GM23338 (cell line): ENCODE results near the gene MYO1G.

Experiments
- CREB1 ChIP-seq: fragments of 250-450 bp; sonication (Bioruptor Pico); IDR thresholded peaks from 2 replicates; pipeline ENCODE4 v1.5.0; 2020; ENCODE audit warnings: low read depth, mild to moderate bottlenecking, moderate library complexity
- ETS1 ChIP-seq: IDR thresholded peaks from 2 replicates; pipeline ENCODE4 v1.6.1; 2016; ENCODE audit warnings: antibody characterized with exemption
- EZH2 ChIP-seq: fragments of 200-600 bp; sonication (generic); IDR thresholded peaks from one replicate; pipeline ENCODE4 v1.8.0; 2017; ENCODE audit warnings: antibody characterized with exemption, mild to moderate bottlenecking, low read depth; ENCODE audit not compliant: unreplicated experiment
- EZH2phosphoT487 ChIP-seq: fragments of 200-600 bp; sonication (generic); IDR thresholded peaks from one replicate; pipeline ENCODE4 v1.8.1; 2018; ENCODE audit warnings: antibody characterized with exemption; ENCODE audit not compliant: unreplicated experiment
- JUNB ChIP-seq: IDR thresholded peaks from one replicate; pipeline ENCODE4 v1.6.1; 2016; ENCODE audit warnings: antibody characterized with exemption; ENCODE audit not compliant: unreplicated experiment
- NANOG ChIP-seq: IDR thresholded peaks from 2 replicates; pipeline ENCODE4 v1.6.1; 2016; ENCODE audit warnings: antibody characterized with exemption, borderline replicate concordance
- POLR2AphosphoS5 ChIP-seq: IDR thresholded peaks from 2 replicates; pipeline ENCODE4 v1.6.1; 2016; ENCODE audit warnings: antibody characterized with exemption, low read depth
- STAT1 ChIP-seq: IDR thresholded peaks from one replicate; pipeline ENCODE4 v1.6.1; 2016; ENCODE audit warnings: antibody characterized with exemption; ENCODE audit not compliant: unreplicated experiment
- ZNF114 ChIP-seq: fragments of 250-450 bp; sonication (Bioruptor Pico); IDR thresholded peaks from 2 replicates; pipeline ENCODE4 v1.5.0; 2020; ENCODE audit warnings: mild to moderate bottlenecking, moderate library complexity
- ZNF331 ChIP-seq: fragments of 250-450 bp; sonication (Bioruptor Pico); IDR thresholded peaks from 2 replicates; pipeline ENCODE4 v1.5.0; 2020; ENCODE audit warnings: low read depth, mild to moderate bottlenecking, moderate library complexity
- TF ChIP-seq, protein P1 (sequence below), 2 experiments: fragments of 200-600 bp in 1 of 2; sonication (generic) in 1 of 2; conservative IDR thresholded peaks; 2 replicates each; pipeline versions ENCODE4 v1.5.1 to v1.6.1; 2016 to 2017; ENCODE audit warnings: antibody characterized with exemption in 2 of 2, low read depth in 2 of 2, mild to moderate bottlenecking in 2 of 2, moderate library complexity in 1 of 2
- TF ChIP-seq, protein P2 (sequence below): IDR thresholded peaks from one replicate; pipeline ENCODE4 v1.6.1; 2018; ENCODE audit warnings: antibody characterized with exemption; ENCODE audit not compliant: unreplicated experiment
- TF ChIP-seq, protein P3 (sequence below): fragments of 250-450 bp; sonication (Bioruptor Pico); IDR thresholded peaks from 2 replicates; pipeline ENCODE4 v1.5.0; 2020; ENCODE audit warnings: mild to moderate bottlenecking, moderate library complexity

DNA sequence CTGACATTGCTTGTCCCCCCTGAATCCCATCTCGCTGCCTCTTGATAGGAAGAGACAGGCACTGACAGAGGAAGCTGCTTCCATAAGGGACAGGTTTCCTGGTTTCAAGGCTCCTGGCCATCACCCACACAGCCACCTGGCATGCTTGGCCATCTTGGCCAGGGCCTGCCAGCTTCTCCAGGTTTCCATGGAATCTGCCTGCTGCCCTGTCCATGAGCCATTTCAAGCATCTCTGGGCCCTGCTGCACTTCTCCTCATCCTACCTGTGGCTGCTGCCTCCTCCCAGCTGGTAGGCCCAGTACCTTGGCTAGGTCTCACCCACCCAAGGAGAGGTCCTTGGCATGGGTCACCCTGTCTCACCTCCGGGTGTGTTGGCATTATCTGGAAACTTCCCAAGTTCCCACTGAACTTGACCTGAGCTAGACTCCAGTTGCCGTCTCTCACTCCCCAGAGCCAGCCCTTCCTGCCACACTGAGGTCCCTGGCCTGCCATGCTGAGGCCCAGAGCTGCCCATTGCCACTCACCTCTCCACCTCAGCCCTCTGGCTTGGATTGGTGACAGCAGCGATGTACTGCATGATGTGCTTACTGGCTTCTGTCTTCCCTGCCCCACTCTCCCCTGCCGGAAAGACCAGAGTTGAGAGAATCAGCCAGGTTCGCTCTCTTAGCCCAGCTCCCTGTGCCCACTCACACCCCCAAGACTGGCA lies 2.6 kb downstream of the MYO1G start:
- TF ChIP-seq POLR2AphosphoS5 (no peak), EZH2 (no peak), ZNF114 (CRISPR knock-in tag) (no peak), EZH2phosphoT487 (no peak), CREB1 (CRISPR knock-in tag) (no peak), ZNF331 (CRISPR knock-in tag) (no peak), STAT1 (no peak), JUNB (no peak), NANOG (no peak), ETS1 (no peak)
- TF ChIP-seq, protein P1, sequence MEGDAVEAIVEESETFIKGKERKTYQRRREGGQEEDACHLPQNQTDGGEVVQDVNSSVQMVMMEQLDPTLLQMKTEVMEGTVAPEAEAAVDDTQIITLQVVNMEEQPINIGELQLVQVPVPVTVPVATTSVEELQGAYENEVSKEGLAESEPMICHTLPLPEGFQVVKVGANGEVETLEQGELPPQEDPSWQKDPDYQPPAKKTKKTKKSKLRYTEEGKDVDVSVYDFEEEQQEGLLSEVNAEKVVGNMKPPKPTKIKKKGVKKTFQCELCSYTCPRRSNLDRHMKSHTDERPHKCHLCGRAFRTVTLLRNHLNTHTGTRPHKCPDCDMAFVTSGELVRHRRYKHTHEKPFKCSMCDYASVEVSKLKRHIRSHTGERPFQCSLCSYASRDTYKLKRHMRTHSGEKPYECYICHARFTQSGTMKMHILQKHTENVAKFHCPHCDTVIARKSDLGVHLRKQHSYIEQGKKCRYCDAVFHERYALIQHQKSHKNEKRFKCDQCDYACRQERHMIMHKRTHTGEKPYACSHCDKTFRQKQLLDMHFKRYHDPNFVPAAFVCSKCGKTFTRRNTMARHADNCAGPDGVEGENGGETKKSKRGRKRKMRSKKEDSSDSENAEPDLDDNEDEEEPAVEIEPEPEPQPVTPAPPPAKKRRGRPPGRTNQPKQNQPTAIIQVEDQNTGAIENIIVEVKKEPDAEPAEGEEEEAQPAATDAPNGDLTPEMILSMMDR (conservative IDR thresholded peaks at IDR 0.05; ENCODE audit: low read depth in 2 of 2), result no peak
- TF ChIP-seq, protein P2, sequence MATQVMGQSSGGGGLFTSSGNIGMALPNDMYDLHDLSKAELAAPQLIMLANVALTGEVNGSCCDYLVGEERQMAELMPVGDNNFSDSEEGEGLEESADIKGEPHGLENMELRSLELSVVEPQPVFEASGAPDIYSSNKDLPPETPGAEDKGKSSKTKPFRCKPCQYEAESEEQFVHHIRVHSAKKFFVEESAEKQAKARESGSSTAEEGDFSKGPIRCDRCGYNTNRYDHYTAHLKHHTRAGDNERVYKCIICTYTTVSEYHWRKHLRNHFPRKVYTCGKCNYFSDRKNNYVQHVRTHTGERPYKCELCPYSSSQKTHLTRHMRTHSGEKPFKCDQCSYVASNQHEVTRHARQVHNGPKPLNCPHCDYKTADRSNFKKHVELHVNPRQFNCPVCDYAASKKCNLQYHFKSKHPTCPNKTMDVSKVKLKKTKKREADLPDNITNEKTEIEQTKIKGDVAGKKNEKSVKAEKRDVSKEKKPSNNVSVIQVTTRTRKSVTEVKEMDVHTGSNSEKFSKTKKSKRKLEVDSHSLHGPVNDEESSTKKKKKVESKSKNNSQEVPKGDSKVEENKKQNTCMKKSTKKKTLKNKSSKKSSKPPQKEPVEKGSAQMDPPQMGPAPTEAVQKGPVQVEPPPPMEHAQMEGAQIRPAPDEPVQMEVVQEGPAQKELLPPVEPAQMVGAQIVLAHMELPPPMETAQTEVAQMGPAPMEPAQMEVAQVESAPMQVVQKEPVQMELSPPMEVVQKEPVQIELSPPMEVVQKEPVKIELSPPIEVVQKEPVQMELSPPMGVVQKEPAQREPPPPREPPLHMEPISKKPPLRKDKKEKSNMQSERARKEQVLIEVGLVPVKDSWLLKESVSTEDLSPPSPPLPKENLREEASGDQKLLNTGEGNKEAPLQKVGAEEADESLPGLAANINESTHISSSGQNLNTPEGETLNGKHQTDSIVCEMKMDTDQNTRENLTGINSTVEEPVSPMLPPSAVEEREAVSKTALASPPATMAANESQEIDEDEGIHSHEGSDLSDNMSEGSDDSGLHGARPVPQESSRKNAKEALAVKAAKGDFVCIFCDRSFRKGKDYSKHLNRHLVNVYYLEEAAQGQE, result no peak
- TF ChIP-seq, protein P3, sequence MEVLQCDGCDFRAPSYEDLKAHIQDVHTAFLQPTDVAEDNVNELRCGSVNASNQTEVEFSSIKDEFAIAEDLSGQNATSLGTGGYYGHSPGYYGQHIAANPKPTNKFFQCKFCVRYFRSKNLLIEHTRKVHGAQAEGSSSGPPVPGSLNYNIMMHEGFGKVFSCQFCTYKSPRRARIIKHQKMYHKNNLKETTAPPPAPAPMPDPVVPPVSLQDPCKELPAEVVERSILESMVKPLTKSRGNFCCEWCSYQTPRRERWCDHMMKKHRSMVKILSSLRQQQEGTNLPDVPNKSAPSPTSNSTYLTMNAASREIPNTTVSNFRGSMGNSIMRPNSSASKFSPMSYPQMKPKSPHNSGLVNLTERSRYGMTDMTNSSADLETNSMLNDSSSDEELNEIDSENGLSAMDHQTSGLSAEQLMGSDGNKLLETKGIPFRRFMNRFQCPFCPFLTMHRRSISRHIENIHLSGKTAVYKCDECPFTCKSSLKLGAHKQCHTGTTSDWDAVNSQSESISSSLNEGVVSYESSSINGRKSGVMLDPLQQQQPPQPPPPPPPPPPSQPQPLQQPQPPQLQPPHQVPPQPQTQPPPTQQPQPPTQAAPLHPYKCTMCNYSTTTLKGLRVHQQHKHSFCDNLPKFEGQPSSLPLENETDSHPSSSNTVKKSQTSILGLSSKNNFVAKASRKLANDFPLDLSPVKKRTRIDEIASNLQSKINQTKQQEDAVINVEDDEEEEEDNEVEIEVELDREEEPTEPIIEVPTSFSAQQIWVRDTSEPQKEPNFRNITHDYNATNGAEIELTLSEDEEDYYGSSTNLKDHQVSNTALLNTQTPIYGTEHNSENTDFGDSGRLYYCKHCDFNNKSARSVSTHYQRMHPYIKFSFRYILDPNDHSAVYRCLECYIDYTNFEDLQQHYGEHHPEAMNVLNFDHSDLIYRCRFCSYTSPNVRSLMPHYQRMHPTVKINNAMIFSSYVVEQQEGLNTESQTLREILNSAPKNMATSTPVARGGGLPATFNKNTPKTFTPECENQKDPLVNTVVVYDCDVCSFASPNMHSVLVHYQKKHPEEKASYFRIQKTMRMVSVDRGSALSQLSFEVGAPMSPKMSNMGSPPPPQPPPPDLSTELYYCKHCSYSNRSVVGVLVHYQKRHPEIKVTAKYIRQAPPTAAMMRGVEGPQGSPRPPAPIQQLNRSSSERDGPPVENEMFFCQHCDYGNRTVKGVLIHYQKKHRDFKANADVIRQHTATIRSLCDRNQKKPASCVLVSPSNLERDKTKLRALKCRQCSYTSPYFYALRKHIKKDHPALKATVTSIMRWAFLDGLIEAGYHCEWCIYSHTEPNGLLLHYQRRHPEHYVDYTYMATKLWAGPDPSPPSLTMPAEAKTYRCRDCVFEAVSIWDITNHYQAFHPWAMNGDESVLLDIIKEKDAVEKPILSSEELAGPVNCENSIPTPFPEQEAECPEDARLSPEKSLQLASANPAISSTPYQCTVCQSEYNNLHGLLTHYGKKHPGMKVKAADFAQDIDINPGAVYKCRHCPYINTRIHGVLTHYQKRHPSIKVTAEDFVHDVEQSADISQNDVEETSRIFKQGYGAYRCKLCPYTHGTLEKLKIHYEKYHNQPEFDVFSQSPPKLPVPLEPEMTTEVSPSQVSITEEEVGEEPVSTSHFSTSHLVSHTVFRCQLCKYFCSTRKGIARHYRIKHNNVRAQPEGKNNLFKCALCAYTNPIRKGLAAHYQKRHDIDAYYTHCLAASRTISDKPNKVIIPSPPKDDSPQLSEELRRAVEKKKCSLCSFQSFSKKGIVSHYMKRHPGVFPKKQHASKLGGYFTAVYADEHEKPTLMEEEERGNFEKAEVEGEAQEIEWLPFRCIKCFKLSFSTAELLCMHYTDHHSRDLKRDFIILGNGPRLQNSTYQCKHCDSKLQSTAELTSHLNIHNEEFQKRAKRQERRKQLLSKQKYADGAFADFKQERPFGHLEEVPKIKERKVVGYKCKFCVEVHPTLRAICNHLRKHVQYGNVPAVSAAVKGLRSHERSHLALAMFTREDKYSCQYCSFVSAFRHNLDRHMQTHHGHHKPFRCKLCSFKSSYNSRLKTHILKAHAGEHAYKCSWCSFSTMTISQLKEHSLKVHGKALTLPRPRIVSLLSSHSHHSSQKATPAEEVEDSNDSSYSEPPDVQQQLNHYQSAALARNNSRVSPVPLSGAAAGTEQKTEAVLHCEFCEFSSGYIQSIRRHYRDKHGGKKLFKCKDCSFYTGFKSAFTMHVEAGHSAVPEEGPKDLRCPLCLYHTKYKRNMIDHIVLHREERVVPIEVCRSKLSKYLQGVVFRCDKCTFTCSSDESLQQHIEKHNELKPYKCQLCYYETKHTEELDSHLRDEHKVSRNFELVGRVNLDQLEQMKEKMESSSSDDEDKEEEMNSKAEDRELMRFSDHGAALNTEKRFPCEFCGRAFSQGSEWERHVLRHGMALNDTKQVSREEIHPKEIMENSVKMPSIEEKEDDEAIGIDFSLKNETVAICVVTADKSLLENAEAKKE (CRISPR knock-in tag), result no peak
